SW 1271 (cell line): ENCODE results near the gene ELP2.

ENCODE experiments used
- DNase-seq, 2 experiments: peaks; one replicate each; lab custom pipeline; 2025; lab: John Stamatoyannopoulos, UW

The ELP2 gene

DNA sequence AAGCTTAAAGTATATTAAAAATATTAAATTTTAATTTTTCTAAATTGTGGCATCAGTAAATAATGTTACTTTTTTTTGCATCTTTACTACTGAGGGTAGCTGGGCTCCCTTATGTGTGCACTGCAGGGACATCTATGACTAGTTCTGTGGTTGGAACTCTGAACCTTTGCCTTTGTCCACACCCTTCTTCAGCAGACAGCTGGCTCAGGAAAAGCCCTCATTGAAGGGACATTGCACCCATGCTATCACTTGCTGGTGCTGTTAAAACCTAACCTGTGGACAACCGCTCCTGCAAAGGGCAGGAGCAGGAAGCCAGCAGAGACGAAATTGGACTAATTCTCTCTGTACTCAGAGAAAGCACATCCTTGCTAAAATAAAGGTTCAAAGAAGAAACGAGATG lies 87.6 kb downstream of the ELP2 start:
- DNase-seq, result no peak

DNA sequence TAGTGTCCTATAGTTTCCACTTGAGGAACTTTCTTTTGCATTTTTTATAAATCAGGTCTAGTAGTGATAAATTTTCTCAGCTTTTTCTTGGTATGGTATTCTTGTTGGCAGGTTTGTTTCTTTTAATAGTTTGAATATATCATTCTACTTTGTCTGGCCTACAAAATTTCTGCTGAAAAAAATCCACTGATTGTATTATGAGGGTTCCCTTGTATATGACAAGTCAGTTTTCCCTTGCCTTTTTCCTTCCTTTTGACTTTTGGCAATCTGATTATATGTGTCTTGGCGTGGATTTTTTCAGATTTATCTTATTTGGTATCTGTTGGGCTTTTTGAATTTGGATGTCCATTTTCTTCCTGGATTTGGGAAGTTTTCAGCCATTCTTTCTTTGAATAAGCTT lies 99.5 kb downstream of the ELP2 start:
- DNase-seq, result no peak
